NCI-H526 (cell line): ENCODE measurements around the gene TMEM81.

Source experiments
- DNase-seq, 2 experiments: peaks; one replicate each; lab custom pipeline; 2025; lab: John Stamatoyannopoulos, UW

The TMEM81 gene, protein sequence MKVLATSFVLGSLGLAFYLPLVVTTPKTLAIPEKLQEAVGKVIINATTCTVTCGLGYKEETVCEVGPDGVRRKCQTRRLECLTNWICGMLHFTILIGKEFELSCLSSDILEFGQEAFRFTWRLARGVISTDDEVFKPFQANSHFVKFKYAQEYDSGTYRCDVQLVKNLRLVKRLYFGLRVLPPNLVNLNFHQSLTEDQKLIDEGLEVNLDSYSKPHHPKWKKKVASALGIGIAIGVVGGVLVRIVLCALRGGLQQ

DNA sequence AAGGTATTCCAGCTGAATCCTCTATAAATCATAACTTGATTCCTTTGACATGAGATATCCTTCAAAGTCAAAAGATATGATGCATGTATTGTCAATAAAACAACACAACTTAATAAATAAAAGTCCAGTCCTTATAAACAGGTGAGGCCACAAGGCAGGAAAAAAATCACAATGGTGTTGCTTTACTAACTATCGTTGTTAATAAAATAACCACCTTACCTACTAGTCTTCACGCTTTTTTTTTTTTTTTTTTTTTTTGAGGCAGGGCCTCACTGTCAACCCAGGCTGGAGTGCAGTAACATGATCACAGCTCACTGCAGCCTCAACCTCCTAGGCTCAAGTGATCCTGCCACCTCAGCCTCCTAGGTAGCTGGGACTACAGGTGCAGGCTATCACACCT lies at the start of gene TMEM81:
Gene TMEM81 (minus strand): TSS at position 101 of the 400 bp plus-strand sequence. CDS start 140 bp downstream, outside the sequence.
- DNase-seq, result no peak

DNA sequence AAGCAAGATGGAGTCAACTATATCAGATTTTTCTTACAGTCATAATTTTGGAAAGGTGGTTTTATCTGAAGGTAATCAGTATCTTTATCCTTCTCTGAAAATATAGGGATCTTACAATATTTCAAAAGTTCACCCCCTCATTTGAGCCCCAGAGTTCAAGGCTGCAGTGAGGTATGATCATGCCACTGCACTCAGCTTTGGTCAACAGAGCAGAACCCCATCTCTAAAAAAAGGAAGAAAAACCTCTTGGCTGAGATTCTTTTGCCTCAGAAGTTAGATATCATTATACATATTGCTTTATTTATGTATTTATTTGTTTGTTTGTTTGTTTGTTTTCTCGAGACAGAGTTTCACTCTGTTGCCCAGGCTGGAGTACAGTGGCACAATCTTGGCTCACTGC lies 49.0 kb upstream of the TMEM81 start:
- no peak for DNase-seq

DNA sequence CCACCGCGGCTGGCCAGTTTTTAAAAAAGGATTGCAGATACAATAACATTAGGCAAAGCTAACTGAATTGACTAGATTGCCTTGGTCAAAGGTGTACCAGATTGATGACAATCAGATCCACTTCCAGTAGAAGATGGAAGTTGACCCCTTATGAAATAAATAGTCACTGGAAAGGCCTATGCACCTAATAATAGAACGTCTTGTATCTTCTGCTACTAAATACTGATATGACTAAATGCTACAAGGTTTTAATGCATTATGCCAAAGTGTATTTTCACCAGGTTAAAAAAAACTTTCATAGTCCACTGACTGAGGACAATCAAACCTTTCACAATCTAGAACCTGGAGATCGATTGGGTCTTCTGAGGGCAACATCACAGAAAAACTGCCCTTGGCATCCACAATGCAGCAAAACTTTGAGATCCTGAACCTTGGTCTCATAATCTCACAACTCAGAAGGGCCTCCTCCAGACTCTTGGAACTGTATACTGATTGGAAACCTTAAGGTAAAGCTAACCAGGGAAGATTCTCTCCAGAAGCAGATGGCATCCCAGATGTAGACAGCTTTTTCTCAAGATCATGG lies 45.3 kb upstream of the TMEM81 start:
- no peak for DNase-seq

DNA sequence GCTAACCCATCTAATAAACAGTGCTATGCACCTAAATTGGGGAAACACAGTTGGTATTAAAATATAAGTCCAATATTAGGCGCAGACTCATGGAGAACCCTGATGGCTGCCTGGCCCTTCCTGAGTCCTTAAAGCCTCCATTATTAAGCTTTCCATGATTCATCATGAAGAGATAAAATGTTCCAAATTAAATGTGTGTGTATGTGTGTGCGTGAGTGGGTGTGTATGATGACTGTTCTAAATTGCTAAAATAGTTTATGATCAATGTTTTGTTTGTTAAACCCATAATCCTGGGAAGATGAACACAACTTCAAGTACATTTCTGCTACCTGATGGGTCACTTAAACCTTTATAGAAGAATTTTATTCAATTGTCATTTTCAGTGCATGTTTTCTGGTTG lies 43.8 kb upstream of the TMEM81 start:
- no peak for DNase-seq

DNA sequence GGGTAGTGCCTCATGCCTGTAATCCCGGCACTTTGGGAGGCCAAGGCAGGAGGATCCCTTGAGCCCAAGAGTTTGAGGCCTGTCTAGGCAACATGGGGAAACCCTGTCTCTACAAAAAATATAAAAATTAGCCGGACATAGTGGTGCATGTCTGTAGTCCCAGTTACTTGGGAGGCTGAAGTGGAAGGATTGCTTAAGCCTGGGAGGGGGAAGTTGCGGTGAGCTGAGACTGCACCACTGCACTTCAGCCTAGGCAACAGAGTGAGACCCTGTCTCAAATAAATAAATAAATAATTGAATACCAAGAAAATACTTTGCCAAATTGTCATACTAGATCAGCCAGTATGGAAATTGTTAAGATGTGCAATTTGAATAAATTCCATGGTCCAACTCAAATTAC lies 43.4 kb upstream of the TMEM81 start:
- DNase-seq, result no peak

DNA sequence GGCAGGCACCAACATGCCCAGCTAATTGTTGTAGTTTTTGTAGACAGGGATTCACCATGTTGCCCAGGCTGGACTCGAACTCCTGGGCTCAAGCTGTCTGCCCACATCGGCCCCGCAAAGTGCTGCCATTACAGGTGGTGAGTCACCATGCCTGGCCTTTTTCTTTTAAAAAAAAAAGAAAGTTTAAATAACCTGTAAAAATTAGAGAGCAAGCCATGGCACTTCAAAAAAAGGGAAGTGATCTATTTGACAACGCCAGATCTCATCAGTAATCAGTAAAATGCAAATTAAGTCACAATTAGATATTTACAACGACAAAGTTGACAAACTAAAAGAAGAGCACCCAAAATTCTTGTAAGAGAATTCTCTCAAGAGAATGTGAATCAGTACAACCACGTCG lies 40.5 kb upstream of the TMEM81 start:
- no peak for DNase-seq

DNA sequence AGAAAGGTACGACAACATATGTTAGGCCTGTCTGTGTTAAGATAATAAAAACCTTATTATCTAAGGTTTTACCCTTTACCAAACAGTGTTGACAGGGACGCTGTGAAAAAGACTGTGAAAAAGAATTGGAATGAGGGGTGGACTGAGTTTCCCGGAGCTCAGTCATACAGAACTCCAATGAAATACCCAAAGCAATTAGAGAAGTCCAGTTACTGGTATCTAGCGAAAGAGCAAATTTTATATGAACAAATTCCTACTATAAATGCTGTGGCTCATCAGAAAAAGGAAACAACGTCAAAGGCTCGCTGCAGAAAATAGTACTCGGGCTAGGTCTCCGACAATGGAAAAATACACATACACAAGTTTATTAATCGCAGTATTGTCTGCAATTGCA lies 38.2 kb upstream of the TMEM81 start:
- no peak for DNase-seq

DNA sequence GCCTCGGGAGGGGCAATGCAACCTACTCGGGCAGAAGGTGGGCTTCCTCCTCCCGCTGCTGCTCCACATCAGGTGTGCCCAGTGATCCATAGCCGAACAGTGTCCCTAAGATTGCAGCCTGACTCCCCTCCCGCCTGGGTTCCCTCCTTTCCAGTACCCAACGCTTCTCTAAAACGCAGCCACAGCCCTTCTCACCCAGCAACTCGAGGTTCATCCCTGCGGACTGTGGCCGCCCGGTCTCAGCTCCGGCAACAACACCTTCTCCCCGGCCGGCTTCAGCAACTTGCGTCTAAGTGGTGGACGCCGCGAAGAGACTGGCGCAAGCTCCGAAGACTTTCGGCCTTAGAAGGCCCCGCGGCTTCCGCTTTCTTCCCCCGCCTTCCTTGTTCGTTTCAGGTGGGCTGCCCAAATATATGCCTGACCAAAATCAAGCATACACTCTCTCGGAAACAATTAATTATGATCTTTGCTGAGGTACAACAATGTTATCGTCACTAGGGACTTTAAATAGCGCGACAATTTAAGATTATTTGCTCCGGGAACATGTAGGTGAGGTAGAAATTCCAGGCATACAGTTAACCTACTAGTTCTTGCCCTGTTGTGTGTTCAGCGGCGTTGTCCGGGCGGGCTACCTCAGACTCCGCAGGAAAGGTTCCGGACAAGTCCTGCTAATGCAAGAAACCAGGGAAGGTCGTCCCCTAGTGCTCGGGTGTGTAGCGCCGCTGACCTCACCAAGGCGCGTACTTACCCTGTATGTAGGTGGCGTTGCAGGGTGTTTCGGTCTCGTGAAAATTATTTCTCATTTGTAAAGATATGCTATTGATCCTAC lies 37.6 kb upstream of the TMEM81 start, which contains the start of gene RBBP5:
Gene RBBP5 (minus strand): TSS at position 319 of the 829 bp plus-strand sequence. CDS start 105 bp downstream, at position 214.
- peak; percentile 93 for DNase-seq

DNA sequence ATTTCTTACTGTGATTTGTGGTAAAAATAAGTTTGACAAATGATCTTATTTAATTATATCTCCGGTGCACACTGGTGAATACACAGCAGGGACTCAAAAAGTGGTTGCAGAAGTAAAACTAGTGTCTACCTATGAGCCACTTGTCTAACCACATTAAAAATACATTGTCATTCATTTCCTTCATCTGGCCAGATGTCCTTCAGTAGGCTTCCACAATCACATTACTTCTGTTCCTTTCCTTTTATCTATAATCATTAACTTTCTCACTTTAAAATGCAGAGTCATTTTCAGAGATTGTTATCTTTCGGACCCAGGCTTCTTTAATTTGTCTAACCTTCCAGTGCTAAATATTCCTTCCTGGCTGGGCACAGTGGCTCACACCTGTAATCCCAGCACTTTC lies 34.5 kb upstream of the TMEM81 start:
- DNase-seq, result no peak

DNA sequence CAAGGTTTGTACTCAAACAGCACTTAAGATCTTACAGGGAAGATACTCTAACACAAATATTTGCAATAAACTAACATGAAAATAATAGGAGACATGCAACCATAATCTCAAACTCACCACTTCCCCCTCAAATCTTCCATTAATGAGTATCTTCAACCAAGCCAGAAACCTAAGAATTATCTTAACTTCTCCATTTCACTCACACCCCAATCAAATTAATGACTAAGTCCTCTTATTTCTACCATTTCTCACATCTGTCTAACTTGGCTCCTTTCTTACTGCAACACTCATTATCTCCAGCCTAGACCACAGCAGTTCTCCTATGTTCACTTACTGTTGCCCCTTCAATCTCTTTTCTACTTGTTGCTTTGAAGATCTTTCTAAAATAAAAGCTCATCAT lies 27.1 kb upstream of the TMEM81 start:
- no peak for DNase-seq

DNA sequence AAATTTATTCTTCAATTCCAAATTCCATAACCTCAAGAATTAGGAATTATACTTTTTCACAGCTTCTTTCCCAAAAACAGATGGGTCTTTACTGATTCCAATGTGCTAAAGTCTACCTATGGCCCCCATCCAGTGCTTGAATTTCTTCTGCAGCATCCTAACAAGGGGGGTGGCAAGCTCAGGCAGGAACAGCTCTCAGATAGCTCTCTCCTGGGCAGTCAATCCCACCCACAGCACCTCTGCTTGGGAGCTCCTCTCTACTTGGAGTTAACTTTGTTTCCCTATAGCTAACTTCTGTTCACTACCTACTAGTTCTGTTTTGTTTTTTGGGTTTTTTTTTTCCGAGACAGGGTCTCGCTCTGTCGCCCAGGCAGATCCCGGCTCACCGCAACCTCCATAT lies 25.5 kb upstream of the TMEM81 start:
- DNase-seq, result no peak

DNA sequence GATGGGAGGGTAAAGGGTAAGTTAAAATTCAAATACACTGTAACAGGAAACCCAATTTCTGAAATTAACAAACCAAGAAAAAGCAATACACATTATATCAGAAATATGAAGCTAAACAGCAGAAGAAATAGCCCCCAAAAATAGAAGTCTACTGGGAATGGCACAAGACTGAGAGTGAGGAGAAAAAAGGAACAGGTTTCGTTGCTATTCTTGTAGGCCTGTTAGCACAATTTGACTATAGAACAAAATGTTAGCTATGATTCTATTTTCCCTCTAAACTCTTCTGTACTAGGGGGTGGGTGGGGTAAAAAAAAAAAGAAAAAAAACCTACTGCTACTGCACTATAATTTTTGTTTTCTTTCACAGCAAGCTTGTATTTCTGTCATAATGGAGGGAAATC lies 25.0 kb upstream of the TMEM81 start:
- no peak for DNase-seq

DNA sequence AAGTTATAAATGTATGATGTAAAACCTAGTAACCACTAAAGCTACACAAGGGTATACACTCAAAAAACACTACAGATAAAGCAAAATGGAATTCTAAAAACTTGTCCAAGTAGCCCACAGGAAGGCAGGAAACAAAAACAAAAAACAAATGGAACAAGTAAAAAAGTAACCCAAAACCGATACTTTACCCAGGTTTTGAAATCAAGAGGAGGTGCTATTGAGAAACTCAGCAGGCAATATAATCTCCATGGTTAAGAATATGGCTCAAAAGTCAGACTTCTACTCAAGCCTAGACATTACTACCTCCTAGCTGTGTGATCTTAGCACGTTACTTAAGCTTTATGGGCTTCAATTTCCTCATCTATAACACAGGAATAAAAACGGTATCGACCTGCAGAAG lies 24.2 kb upstream of the TMEM81 start:
- DNase-seq, result no peak

DNA sequence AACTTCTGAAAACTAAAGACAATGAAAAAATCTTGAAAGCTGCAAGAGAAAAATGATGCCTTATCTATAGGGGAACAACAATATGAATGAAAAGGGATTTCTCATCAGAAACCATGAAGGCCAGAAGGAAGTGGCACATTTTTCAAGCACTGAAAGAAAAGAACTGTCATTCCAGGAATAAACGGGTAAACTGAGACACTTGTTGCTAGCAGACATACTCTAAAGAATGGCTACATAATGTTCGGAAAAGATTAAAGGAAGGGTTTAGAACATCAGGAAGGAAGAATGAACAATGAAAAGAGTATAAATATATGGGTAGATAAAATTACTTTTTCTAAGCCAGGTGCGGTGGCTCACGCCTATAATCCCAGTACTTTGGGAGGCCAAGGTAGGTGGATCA lies 23.1 kb upstream of the TMEM81 start:
- no peak for DNase-seq

DNA sequence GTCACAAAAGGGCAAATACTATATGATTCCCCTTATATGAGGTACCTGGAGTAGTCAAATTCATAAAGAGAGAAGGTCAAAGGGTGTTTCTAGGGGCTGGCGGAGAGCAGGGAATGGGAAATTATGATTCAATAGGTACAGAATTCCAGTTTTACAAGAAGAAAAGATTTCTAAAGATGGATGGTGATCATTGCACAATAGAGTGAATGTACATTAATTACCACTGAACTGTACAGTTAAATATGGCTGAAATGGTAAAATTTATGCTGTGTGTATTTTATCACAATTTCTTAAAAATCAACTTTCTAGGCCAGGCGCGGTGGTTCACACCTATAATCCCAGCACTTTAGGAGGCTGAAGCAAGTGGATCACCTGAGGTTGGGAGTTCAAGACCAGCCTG lies 18.1 kb upstream of the TMEM81 start:
- DNase-seq, result no peak

DNA sequence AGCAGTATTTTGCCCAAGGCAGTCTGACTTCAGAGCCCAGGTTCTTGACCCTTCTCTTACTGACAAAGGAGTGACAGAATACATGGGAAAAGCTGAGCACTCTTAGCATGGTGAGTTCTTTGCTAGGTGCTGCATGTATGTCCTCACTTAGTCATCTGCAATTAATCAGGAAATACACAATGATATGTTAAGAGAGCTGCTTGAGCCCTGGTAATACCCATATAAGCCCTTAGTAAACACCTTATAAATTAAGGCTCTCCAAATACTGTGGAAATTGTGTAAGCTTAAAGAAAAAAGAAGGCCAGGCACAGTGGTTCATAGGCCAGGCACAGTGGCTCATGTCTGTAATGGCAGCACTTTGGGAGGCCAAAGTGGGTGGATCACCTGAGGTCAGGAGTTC lies 14.0 kb upstream of the TMEM81 start:
- DNase-seq, result no peak

DNA sequence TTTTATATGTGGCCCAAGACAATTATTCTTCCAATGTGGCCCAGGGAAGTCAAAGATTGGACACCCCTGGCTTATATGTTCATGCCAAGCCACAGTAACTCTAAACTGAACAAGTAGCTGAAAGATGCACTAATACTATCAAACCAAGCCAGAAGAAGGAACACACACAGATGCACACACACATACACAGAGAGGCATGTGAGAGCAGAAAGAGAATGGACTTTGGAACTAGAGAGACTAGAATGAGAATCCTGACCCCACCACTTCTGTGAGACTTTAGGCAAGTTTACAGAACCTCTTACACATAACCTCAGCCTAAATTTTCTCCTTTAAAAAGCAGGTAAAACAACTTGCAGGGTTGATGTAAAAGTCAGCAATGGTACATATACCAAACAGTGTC lies 11.2 kb upstream of the TMEM81 start:
- DNase-seq, result no peak

DNA sequence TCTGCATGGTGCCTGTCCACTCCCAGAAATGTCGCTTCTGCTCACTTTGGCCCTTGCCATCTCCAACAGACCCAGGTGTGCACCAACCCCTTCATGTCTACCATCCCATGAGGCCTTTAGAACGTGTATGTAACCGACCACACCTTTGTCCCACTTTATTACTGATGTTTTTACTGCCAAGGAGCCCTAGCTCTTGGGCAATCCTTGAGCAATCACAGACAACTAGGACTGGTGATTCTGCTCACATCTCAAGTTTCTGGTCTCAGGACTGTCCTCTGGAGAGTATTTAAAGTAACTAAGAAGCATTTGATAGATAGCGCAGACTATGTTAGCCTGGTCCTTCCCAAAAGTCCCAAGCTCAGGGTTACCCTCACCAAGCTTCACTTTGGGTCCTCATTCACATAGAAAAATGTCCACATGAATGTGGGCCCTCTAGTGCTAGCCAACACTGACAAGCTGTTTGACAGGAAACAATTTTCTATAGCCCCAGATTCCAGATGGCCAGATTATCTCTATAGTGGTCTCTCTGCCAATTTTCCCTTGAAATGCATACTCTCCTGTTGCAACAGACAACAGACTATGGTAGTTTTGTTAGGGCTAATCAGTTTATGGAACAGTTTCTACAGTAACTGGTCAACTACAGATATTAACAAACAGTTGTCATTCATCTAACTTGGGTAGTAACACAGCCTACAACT lies 6.9 kb upstream of the TMEM81 start:
- DNase-seq, result no peak

DNA sequence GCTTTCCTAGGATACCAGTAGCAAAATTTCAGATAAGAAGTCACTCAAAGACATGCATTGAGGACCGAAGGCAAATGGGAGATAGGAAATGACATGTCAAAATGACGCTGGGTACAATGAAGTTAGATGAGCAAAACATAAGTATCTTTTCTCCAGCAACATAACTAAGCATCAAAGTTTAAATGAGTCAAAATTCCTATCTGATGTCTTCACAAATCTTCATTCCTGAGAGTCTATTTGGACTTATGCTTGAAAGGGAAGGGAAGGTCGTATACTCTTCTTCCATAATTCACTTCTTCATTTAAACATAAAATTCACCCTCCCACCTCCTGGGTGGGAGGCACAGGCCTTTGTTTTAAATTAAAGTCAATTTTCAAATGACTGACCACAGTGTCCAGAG lies 4.1 kb upstream of the TMEM81 start:
- no peak for DNase-seq

DNA sequence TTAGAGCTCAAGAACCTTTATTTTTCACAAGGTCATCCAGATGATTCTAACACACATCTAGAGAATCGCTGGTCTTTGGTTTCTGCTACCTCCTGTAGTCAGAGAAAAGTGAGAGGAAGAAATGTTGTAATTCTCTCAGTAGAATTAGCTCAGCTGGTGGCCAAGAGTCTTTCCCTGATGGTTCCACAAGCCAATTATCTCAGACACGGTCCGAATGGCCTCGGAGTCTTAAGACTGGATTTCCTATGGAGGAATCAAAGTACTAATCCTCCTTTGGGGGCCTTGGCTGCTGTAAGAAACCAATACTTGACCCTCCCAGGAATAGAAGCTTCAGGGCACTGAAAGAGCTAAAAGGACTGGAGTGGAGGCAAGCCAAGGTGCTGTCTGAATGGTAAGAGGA lies 1.8 kb downstream of the TMEM81 start:
- DNase-seq, result no peak

DNA sequence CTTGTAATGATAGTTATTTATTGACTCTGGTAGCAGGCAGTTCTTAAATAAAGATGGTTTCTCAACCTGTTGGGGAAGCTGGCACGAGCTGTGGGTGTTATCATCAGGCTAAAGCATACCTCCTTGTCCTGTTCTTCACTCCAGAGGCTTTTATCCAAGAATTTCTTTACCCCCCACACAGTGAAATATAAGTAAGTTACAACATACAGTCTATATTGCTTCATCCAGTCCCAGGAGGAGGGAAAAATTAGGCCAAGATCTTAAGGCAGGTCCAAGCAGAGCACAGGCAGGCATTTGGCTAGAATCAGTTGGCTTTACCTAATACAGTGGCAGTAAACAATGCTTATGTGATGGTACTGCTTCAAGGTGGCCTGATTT lies 6.3 kb downstream of the TMEM81 start:
- no peak for DNase-seq

DNA sequence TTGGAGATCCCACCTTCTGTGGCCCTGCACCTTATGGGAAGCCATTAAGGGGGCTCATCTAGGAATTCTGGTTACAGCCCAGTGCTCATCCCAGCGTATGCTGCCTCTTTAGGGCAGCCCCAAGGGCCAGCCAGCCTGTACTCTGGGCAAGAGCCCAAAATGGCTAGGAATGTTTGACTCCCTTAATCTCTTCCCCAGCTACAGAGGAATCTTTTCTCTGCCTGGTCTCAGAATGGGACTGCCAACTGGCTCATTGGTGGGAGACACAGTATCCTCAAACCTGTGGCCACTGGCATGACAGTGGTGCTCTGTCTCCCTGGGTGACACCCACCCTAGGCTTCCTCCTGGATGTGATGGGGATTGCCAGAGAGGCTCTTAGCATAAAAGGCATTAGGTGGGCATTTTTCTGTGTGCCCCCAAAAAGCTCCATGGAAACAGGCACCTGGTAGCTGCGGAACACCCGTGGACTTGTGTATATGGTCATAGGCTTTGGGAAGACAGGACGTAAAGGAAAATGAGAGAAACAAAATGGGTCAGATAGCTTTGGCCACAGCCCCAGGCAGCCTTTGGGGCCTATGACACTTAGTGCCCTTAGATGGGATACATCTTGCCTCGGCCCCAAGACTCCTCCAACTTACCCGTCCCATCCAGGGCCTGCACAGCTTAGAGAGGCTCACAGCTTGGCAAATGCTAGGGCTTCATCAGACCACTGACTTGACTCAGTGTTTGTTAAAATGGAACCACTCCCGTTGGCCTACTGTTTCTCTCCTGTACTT lies 6.9 kb downstream of the TMEM81 start:
- DNase-seq, result no peak
